GM12891 (cell line): ENCODE data around the gene FARS2.
A peak's percentile ranks its signal among the peaks of the same experiment; 100 is the strongest.

ENCODE experiments used
- DNase-seq: peaks from one replicate; pipeline ENCODE4 v3.0.0; 2011; ENCODE audit warnings: low spot score; ENCODE audit not compliant: insufficient read length
- FAIRE-seq: peaks from 2 replicates; lab custom pipeline; 2011; peaks lifted over from hg19 to GRCh38; lab: Jason Lieb, UNC
- PAX5 ChIP-seq: IDR thresholded peaks from 2 replicates; pipeline ENCODE4 v1.6.1; 2011; ENCODE audit warnings: low read length, moderate library complexity, mild to moderate bottlenecking; ENCODE audit not compliant: insufficient read depth, severe bottlenecking
- POLR2A ChIP-seq: IDR thresholded peaks from 2 replicates; pipeline ENCODE4 v1.6.1; 2011; ENCODE audit warnings: low read depth, low read length, control low read depth
- POLR2AphosphoS5 ChIP-seq: IDR thresholded peaks from 2 replicates; pipeline ENCODE4 v1.6.1; 2011; ENCODE audit warnings: low read depth, low read length, control low read depth
- POU2F2 ChIP-seq: IDR thresholded peaks from 2 replicates; pipeline ENCODE4 v1.6.1; 2011; ENCODE audit warnings: low read depth, mild to moderate bottlenecking, control low read depth, low read length, moderate library complexity
- SPI1 ChIP-seq: IDR thresholded peaks from 2 replicates; pipeline ENCODE4 v1.6.1; 2011; ENCODE audit warnings: low read depth, low read length, control low read depth
- TAF1 ChIP-seq: IDR thresholded peaks from 2 replicates; pipeline ENCODE4 v1.6.1; 2011; ENCODE audit warnings: low read depth, low read length, control low read depth

Gene FARS2

GRCh38 chr6:5334341-5334740 is 73.0 kb downstream of the FARS2 start:
- no peak for DNase-seq
- TF ChIP-seq TAF1 (no peak), POLR2AphosphoS5 (no peak), POU2F2 (no peak), POLR2A (no peak), PAX5 (no peak)
- FAIRE-seq: no peak

- TF ChIP-seq SPI1 (peak; percentile 56; the same call in 1 of the 2 replicates), POU2F2 (no peak), POLR2AphosphoS5 (no peak), TAF1 (no peak)
- peak; percentile 74 for FAIRE-seq
- DNase-seq: no peak
Measured at GRCh38 chr6:5335020-5335419, 73.7 kb downstream of the FARS2 start.

- no peak for TF ChIP-seq SPI1
- no peak for TF ChIP-seq POLR2A
- TF ChIP-seq PAX5: no peak
- TF ChIP-seq TAF1: no peak
- TF ChIP-seq POLR2AphosphoS5: no peak
- TF ChIP-seq POU2F2: no peak
- DNase-seq (no peak), FAIRE-seq (peak; percentile 66)
Measured at GRCh38 chr6:5337573-5337972, 76.3 kb downstream of the FARS2 start.

GRCh38 chr6:5338177-5338960 is 77.1 kb downstream of the FARS2 start:
- no peak for TF ChIP-seq POLR2A
- peak; percentile 52; the same call in 1 of the 2 replicates for TF ChIP-seq SPI1
- DNase-seq: no peak
- FAIRE-seq: peak; percentile 88

GRCh38 chr6:5339786-5340185 is 78.5 kb downstream of the FARS2 start:
- no peak for TF ChIP-seq POLR2A
- no peak for FAIRE-seq
- DNase-seq: no peak

- no peak for TF ChIP-seq TAF1
- no peak for TF ChIP-seq PAX5
- no peak for TF ChIP-seq POLR2A
- peak; percentile 52; the same call in 1 of the 2 replicates for TF ChIP-seq SPI1
- no peak for DNase-seq
- FAIRE-seq: no peak
Measured at GRCh38 chr6:5341845-5342244, 80.5 kb downstream of the FARS2 start.

GRCh38 chr6:5343998-5344397 is 82.7 kb downstream of the FARS2 start:
- FAIRE-seq (no peak), DNase-seq (no peak)
- peak; percentile 63 for TF ChIP-seq SPI1
- no peak for TF ChIP-seq PAX5

GRCh38 chr6:5345324-5345723 is 84.0 kb downstream of the FARS2 start:
- TF ChIP-seq POU2F2 (no peak), POLR2AphosphoS5 (no peak), SPI1 (no peak), PAX5 (no peak), POLR2A (no peak), TAF1 (no peak)
- no peak for DNase-seq
- FAIRE-seq: peak; percentile 5

- no peak for FAIRE-seq
- DNase-seq: no peak
- TF ChIP-seq PAX5 (no peak), POU2F2 (no peak), TAF1 (no peak)
Measured at GRCh38 chr6:5351552-5352210, 90.4 kb downstream of the FARS2 start.

GRCh38 chr6:5353971-5354370 is 92.7 kb downstream of the FARS2 start:
- FAIRE-seq: no peak
- no peak for DNase-seq
- TF ChIP-seq POLR2A (no peak), POU2F2 (no peak), PAX5 (no peak), SPI1 (no peak), TAF1 (no peak)

GRCh38 chr6:5357486-5357885 is 96.2 kb downstream of the FARS2 start:
- no peak for FAIRE-seq
- no peak for TF ChIP-seq POLR2AphosphoS5
- no peak for TF ChIP-seq TAF1
- TF ChIP-seq SPI1: no peak
- TF ChIP-seq POLR2A: no peak
- no peak for TF ChIP-seq POU2F2
- TF ChIP-seq PAX5: no peak

More at GRCh38 chr6:5357486-5357885, 96.2 kb downstream of the FARS2 start:
- DNase-seq: no peak
